Stimulated activated CD8-positive, alpha-beta memory T cell treated with anti-CD3 and anti-CD28 coated beads, Interleukin-7, amount 100 ng/mL, for 4 hours (primary cell): ENCODE measurements around the gene KLC4.

Experiments used
- DNase-seq, 2 donors: peaks; one replicate each; pipeline ENCODE4 v3.0.0-alpha.2; 2020; ENCODE audit warnings: low read depth in 2 of 2

KLC4 gene

DNA sequence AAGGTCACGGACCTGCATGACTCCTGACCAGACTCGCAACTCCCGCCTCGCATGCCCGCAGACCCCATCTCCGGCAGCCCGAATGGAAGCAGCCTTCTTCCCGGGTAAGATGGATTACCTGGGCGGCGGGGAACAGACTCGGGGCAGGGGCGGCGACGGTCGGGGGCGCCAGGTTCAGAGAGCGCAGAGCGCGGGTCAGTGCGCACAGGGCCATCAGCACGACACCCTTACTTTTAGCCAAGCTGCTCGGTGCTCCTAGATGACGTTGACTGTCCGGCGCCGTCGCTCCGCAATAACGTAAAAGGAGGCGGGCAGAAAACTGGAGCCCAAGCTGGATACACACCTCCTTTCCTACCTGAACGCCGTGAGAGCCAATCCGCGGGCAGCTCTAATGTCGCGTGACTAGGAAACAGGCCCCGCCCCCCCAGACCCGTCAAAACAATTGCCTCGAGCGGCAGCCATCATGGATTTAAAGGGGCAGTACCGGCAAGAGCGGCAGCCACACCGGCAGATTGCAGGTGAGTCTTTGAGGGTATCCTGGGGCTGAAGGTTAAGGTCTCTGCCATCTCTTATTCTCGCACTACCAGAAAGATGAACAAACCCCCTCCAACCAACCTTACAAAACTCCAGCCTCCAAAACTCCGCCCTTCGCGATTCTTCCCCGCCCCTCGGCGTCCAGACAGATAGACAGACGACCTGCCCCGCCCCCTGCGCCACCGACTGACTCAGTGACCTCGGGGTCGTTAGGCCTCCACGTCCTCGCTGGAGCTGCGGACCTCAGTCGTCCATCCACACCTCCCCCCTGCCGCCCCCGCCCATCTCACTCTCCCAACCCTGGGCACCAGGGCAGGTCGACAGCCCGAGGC lies at the start of gene KLC4, which contains the start of gene MRPL2:
Gene KLC4, plus strand, starts transcription at position 464 of the 866 bp plus-strand sequence. CDS start 1,705 bp downstream, outside the sequence.
Gene MRPL2, minus strand, starts transcription at position 267 of the 866 bp plus-strand sequence. Its CDS starts 53 bp downstream, at position 214.
- peak; percentile 96 to 98 for DNase-seq

DNA sequence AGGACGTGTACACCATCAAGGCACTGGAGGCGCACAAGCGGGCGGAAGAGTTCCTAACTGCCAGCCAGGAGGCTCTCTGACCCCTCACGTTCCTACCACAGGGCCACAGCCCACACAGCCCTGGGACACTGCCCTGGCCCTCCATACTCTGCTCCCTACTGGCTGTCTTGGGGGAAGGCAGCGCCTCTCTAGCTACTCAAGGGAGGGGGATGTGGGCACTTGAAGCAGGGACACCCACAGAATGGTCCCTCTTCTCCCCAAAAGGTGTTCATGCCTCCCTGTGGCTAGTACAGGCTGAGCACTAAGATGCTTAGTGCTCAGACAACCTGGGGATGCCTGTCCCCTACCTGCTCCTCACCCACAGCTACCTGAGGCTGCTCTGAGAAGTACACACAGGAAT lies 48.2 kb upstream of the KLC4 start:
- DNase-seq, result no peak

DNA sequence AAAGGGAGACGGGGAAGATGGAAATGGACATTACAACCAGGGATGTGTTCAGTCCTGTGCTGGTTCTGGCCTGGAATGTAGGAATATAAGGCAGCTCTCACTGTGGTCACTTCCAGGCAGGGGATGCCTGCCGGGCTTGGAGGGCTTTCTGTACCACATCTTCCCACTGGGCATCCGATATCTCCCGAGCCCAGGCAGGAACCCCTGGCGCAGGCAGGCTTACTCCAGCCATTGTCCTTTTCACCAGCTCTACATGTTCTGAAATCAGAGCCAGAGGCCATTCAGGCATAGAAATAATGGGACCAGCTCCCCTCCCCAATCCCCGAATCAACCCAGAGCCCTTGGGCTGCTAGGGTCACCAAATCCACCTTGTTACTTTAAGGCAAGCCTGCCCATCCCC lies 47.1 kb upstream of the KLC4 start:
- no peak for DNase-seq

DNA sequence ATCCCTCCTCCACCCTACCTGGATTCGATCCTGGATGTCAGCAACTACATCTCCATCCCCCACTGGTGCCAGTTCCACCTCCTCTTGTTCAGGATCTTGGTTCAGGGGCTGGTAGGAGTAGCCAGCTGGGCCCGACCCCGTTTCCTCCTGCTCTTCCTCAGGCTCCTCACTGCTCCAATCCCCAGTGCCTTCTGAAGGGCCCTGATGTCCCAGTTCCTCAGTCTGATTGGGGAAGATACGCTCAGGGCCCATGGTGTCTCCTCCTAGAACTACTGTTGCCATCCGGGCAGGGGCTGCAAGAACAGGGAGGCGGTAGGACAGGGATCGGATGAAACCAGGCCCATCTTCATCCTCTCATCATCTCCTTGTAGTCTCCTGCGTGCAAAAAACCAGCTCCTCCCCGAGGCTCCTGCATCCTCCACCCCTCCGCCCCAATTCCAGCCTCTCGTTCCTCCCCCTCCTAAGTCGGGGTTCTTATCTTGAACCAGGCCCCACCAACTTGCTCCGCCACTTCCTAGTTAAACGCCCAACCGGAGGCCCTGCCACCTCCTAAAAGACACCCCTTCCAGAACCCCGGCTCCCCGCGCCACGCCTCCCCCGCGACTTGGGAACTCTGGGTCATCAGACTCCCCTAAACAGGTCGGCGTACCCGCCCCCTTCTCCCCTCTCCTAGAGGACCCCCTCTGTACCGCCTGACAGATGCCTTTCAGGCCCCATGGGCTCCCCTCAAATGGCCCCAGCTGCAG lies 46.2 kb upstream of the KLC4 start:
- no peak for DNase-seq

DNA sequence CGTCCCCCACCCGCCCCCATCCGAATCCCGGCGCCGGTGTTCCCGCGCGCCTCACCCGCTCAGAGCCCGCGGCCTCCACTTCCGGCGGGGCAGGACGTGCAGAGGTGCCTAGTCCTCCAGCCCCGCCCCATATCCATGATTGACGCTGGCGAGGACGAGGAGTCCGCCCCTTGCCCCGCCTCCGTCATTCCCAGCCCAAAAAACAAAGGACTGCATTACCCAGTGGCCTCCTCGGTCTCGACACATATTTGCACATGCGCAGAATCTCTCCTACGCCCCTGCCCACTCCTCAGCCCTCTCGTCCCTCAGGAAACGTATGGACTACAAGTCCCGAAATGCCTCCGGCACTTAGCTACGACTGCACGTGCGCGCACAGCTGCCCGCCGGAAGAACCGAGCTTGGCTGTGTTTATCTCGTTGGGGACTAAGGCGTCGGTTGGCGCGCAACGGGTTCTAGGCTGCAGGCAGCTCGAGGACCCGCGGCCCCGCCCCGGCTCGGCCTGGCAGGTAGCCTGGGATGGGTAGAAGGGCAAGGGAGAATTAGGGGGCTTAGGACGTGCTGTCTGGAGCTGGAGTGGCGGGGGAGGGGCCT lies 45.5 kb upstream of the KLC4 start, which contains the start of the genes KLHDC3 and MEA1:
Gene KLHDC3, plus strand, starts transcription at position 407 of the 591 bp plus-strand sequence. CDS start 2,944 bp downstream, outside the sequence.
Gene MEA1, minus strand, starts transcription at position 104 of the 591 bp plus-strand sequence. CDS start 133 bp downstream, outside the sequence.
- peak; percentile 98 to 99 for DNase-seq

DNA sequence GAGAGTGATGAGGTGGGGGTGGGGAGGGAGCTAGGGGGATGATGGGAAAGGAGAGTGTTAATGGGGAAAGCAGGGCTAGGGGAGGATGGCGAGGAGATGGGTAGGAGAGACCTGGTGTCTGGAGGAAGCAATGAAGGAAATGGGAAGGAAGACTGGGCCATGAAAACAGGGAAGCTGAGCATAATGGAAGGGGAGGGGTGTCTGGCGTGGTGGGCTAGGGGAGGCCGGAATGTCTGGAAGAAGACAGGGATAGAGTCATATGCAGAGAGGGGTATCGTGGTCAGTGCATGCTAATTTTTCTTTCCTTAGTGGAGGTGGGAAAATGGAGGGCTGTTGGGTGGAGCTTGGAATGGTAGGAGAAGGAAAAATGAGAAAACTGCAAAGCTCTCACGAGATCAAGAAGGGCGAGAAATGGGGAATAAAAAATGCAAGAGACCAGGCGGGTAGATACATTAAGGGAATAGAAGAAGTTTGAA lies 45.0 kb upstream of the KLC4 start:
- no peak for DNase-seq

DNA sequence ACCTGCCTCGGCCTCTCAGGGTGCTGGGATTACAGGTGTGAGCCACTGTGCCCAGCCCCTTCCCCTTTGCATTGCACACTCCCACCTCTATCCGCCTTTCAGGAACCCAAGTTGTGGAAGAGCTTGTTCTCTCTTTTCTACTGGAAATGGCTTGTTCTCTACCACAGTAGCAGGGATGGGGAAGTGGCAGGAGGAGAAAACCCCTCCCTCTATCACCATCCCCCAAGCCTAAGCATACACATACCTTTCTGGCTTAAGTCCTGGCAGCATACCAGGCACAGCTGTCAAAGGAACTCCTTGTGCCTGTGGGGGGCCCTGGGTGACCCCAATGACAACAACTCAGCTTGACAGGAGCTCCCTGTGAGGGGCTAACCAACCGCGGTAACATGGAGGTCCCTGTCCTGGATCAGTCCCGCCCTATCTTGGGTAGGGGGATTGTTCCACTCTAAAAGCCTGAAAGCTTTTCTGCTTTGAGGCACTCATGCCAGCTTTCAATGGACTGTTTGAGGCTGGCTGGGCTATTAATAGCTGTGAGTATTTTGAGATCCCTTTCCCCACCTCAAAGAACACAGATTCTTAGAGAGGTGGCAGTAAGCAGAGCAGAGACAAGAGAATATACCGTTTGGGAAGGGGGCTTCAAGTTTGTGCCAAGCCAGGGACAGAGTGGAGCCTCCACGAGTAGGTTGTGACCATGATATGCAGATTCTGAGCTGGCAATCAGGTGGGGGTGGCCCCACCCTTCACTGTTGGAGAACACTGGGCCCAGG lies 43.1 kb upstream of the KLC4 start:
- DNase-seq, result no peak

DNA sequence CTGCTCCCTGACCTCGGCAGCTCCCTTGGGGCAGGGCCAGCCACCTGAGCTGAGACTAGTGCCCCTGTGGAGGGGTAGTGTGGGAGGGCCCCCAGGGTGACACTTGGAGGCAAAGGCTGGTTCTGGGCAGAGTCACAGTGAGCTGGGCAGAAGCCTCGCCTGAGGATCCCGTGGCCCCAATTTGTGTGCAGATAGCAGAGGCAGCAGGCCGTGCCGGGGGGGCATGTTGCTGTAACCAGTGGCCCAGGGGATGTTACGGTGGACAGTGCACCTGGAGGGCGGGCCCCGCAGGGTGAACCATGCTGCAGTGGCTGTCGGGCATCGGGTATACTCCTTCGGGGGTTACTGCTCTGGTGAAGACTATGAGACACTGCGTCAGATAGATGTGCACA lies 42.5 kb upstream of the KLC4 start:
- DNase-seq, result no peak

DNA sequence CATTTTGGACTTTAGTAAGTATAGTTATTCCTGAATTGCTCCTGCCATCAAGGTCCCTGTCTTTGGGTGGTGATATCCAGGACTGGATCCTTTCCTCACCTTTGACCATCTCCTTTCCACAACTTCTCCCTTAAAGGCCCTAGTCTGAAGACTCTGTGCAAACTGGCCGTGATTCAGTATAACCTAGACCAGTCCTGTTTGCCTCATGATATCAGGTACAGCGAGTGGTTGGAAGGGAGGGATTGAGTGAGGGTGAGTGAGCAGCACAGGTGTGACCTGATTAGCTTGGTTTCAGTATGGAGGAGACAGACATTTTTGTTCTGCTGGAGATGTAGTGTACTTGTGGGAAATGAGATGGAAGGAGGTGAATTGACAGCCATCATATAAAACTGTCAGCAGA lies 40.3 kb upstream of the KLC4 start:
- DNase-seq, result no peak

DNA sequence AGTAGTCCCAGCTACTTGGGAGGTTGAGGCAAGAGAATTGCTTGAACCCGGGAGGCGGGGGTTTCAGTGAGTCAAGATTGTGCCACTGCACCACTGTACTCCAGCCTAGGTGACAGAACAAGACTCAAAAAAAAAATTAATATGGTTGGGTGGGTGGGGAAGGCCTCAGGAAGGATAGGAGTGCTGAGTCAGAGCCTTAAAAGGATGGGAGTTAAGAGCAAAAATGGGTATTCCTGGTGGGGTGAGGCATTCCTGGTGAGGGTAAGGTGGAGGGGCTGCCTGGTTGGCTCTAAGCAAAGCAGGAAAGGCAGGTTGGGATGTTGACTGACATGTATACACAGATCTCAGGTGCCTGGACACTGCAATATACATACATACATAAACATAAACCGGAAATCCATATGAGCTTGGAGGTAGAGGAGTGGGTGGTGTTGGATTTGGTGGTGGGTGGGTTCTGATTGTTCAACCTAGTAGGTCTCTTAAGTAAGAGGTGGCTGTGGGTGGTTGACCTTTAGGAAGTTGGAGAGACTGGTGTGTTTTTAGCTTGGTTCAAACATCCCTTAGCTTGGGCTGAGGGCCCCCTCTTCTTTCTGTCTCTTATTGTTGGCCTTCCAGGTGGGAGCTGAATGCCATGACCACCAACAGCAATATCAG lies 39.3 kb upstream of the KLC4 start:
- DNase-seq, result no peak

DNA sequence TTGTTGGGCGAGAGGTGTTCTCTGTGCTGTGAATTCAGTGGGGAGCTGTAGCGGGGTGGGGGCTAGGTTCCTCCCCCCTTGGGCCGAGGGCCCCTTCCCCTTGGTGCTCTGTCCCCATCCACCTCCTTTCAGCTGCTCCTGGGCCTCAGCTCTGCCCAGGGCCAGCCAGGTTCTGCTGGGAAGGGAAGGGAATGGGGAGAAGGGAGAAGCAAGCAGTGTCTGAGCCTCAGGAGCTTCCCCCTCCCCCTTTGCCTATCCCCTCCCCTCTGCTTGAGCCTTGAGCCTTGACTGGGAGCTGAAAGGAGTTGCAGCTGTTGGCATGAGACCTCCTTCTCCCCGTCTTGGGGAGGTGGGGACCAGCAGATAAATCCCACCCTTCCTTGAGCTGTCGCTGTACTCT lies 38.6 kb upstream of the KLC4 start:
- DNase-seq, result no peak

DNA sequence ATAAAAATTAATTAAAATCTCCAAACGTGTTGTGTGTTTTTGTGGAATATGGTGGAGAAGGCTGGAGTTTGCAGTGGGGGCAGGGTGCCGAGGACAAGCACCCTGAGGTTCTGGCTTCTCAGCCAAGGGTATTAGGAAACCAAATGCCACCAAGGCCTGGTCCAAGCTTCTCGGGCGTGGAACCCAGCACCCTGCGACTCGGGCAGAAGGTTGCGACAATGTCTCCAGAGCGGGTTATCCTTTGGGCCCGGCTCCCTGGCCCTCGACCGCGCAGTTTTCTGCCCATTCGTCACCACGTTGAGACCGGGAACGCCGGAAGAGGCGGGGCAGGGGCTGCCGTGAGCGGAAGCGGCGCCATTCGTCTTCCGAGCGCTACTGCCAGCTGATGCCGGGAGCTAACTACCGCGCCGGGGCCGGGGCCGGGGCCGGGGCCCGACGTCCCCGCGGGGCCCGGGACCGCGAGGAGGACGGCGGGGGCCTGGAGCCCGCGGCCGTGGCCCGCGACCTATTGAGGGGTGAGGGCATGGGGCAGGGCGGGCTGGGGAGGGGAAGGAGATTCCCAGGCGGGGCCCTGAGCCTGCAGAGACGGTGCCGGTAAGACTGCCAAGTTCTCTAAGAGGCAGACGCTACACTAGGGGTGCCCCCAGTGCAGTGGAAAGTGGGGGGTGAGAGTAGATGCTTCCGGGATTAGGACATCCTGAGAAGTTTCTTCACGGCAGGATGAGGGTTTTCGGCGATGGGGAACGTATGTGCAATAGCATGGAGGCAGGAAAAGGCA lies 38.0 kb upstream of the KLC4 start, which contains the start of gene RRP36:
Gene RRP36, plus strand, starts transcription at position 354 of the 778 bp plus-strand sequence. Its CDS starts 32 bp downstream, at position 386.
- DNase-seq, result peak; percentile 38 to 59

DNA sequence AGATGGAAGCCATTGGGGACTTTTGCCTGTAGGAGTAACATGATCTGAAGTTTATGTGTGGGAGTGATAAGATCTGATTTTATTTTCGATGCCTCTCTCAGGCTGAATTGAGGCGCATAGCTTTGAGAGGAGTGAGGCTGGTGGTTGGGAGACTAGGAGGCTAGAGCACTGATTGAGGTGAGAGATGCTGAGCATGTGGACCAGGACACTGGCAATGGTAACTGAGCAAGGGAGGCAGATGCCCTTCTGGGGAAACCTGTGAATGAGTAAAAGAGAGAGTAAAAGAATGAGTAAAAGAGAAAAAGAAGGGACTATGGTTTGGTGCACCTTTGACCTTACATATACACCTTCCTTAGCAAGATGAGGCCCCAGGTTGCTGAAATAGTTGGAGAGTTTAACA lies 35.0 kb upstream of the KLC4 start:
- no peak for DNase-seq

DNA sequence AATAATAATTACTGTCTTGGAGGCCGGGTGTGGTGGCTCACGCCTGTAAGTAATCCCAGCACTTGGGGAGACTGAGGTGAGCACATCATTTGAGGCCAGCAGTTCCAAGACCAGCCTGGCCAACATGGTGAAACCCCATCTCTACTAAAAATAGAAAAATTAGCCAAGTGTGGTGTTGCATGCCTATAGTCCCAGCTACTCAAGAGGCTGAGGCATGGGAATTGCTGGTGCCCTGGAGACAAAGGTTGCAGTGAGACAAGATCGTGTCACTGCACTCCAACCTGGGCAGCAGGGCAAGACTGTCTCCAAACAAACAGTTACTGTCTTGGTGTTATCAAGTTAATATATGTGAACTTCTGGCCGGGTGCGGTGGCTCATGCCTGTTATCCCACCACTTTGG lies 33.1 kb upstream of the KLC4 start:
- DNase-seq, result no peak

DNA sequence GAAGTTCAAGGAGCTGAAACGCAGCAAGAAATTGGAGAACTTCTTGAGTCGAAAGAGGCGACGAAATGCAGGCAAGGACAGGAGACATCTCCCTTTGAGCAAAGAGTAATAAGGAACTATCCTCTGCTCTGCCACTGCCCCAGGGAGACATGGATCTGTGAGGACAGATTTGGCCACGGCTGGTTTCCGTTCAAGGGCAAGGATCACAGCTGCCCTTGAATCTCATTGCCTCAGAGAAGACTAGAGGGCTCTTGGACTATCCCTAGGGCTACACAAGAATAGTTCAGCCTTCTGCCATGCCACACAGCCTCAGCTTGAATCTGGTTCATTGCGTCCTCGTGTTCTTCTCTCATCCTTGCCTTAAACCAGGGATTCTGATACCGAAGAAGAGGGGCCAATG lies 30.3 kb upstream of the KLC4 start:
- no peak for DNase-seq

DNA sequence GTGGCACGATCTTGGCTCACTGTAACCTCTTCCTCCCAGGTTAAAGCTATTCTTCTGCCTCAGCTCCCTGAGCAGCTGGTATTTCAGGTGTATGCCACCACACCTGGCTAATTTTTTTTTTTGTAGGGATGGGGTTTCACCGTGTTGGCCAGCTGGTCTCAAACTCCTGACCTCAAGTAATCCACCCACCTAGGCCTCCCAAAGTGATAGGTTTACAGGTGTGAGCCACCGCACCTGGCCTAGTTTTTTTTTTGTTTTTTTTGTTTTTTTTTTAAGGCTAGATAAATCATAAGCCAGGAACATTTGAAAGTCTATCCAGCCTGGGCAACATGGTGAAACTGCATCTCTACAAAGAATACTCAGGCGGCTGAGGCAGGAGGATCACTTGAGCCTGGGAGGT lies 27.1 kb upstream of the KLC4 start:
- no peak for DNase-seq

DNA sequence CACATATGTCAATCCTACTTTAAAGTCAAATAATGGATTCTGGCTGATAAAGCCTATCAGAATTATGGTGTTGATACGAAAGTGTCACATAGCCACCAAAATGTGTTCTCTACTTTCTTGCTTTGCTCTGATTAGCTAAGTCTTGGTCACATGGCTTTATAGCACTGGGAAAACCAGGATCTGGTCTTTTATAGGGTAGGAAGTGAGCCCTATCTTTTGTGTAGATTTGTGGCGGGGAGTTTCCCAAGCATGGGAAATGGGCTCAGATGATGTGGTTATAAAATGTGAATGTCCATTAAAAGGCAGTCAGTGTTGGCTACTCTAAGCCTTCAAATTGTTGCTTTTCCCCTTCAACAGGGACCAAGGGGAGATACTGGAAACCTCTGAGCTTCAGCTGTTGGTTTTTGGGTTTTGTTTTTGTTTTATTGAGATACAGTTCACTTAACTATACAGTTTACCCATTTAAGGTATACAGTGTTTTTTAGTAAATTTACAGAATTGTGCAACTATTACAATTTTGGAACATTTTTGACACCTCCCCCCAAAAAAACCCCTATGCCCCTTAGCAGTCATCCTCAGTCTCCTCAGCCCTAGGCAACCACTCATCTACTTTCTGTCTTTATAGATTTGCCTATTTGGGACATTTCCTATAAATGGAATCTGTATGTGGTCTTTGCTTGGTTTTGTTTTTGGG lies 25.8 kb upstream of the KLC4 start:
- DNase-seq, result no peak

DNA sequence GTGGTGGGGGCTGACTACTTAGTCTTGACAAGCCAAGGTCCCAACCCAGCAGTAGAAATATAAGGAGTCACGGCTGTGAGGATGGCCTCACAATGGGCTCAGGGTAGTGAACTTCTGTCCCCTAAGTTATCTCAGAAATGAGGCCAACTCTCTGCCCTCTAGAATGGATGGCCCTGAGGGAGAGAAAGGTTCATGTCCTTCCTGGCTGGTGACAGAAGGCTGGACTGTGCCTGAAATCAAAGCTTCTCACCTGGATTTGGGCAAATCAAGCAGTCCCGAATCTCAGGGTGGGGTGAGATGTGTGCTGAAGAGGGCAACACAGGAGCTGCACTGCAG lies 25.3 kb upstream of the KLC4 start:
- no peak for DNase-seq

DNA sequence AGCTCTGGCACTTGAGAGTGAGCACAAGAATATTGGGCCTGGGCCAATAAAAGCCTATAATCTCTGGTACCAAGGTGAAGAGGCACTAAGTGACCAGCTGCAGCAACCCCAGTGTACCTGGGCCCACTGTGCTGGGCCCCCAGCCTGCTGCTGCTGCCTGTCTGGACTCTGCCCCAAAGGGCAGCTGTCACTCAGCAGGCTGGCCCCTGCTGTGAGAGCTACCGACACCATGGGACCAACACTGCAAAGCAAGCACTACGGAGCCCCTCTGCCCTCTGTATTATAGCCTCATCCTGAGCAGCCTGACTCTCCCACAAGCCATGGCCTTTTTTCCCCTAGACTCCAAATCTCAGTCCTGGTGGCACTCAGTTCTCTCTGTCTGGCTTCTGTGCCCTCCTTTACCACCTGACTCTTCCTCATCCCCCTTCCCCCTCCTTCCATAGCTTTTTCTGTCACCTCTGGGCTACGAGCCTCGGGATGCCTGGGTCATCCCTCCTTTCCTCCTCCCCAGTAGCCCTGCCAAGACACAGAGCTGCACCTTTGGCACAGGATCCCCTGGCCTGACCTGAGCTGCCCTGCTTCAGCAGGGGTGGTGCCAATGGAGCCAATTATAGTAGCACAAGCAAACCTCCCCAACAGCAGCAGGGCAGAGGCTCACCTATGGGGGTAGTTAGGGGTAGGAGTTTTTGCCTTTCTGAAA lies 23.8 kb upstream of the KLC4 start:
- DNase-seq, result no peak
